Heart left ventricle (tissue), 13 donors: ENCODE data around the gene LRP2BP.

Source experiments
- POLR2A ChIP-seq, 2 donors: fragments of 450-650 bp; IDR thresholded peaks; one replicate each; pipeline ENCODE4 v1.6.1; 2017; ENCODE audit warnings: antibody characterized with exemption in 2 of 2, mild to moderate bottlenecking in 2 of 2, moderate library complexity in 2 of 2
- TF ChIP-seq, protein P1 (sequence below), 12 donors: fragments of 200-600 bp; sonication (generic) in 4 of 12; IDR thresholded peaks; one replicate each; pipeline versions ENCODE4 v1.5.0 to v1.8.0; 2018 to 2022; ENCODE audit warnings: antibody characterized with exemption in 12 of 12, mild to moderate bottlenecking in 5 of 12
- donor health status: ischemic (EF 13 %, LVEDD 7.1; RV severe dilation, severe dysfunction).
- donor health status: DM: no; HTN: yes; CAD: no.
- donor health status: DM: no; HTN: no; CAD: no.
- donor health status: ischemic (EF 25% LVEDD 6.9; RV normal size, moderate dysfunction).
- donor health status: ischemic (EF 25% LVEDD 5.7; RV mildly dilated, moderate dysfunction).
- donor health status: ischemic (EF 35%, LVEDD 5.7; RV mildly dilated, moderate dysfunction).
- donor health status: nonischemic (EF 11% LVEDD 7.7; RV severe dilation, severe dysfunction).
- donor health status: DM: yes; HTN: yes; CAD: no.
- donor health status: PGD.
- donor health status: ischemic (EF 29% LVEDD 5.4; RV normal size, mild dysfunction).
- donor health status: nonischemic (EF 23%, LVEDD 6.1; RV moderate dilation, normal function).

DNA sequence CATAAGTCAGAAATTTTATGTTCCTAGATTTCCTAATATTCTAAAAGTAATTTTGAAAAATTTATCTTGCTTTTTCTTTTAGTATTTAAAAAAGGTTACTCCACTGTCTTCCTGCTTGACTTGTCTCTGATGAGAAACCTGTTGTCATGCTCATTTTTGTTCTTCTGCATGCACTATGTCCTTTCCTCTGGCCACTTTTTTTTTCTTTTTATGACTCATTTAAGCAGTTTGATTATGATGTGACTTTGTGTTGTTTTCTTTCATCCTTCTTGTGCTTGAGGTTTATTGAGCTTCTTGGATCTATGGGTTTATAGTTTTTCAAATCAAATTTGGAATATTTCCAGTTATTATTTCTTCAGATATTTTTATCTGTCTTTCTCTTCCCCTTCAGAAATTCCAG, 42.1 kb upstream of the LRP2BP start:
- no peak for TF ChIP-seq POLR2A (IDR thresholded peaks at IDR 0.05)
- TF ChIP-seq, protein P1, sequence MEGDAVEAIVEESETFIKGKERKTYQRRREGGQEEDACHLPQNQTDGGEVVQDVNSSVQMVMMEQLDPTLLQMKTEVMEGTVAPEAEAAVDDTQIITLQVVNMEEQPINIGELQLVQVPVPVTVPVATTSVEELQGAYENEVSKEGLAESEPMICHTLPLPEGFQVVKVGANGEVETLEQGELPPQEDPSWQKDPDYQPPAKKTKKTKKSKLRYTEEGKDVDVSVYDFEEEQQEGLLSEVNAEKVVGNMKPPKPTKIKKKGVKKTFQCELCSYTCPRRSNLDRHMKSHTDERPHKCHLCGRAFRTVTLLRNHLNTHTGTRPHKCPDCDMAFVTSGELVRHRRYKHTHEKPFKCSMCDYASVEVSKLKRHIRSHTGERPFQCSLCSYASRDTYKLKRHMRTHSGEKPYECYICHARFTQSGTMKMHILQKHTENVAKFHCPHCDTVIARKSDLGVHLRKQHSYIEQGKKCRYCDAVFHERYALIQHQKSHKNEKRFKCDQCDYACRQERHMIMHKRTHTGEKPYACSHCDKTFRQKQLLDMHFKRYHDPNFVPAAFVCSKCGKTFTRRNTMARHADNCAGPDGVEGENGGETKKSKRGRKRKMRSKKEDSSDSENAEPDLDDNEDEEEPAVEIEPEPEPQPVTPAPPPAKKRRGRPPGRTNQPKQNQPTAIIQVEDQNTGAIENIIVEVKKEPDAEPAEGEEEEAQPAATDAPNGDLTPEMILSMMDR (IDR thresholded peaks at IDR 0.05) = no peak
